Measurements from ENCODE around the gene PNRC1.
A peak's percentile ranks its signal among the peaks of the same experiment; 100 is the strongest.
"Not testable (repeated sequence)": the region's sequence is repeated elsewhere in the genome, so short reads cannot be mapped to it uniquely, and the experiment has no call there.

Gene PNRC1

GRCh38 chr6:89111933-89112332 is 31.4 kb downstream of the PNRC1 start:
- DNase-seq: no peak

GRCh38 chr6:89116702-89117101 is 36.2 kb downstream of the PNRC1 start:
- DNase-seq: no peak

- DNase-seq: peak; percentile 57 to 87 (median 72)
These were observed 36.9 kb downstream of the PNRC1 start, which contains the start of gene SRSF12 for GRCh38 chr6:89117211-89118108. Gene SRSF12, minus strand, starts transcription at chr6:89118071. Its CDS starts 184 bp downstream, at chr6:89117887.

- no peak for DNase-seq
These were observed 38.4 kb downstream of the PNRC1 start for GRCh38 chr6:89118931-89119330.

- DNase-seq: no peak
These were observed 39.8 kb downstream of the PNRC1 start for GRCh38 chr6:89120371-89120770.

GRCh38 chr6:89121934-89122333 is 41.4 kb downstream of the PNRC1 start:
- DNase-seq: no peak

GRCh38 chr6:89122625-89123024 is 42.1 kb downstream of the PNRC1 start:
- peak; percentile 26 to 44 (median 43) for DNase-seq

GRCh38 chr6:89128256-89128671 is 47.7 kb downstream of the PNRC1 start:
- DNase-seq: not testable (repeated sequence)

GRCh38 chr6:89131599-89131998 is 51.0 kb downstream of the PNRC1 start:
- no peak for DNase-seq

- peak; percentile 38 to 55 (median 53) for DNase-seq
These were observed 51.5 kb downstream of the PNRC1 start for GRCh38 chr6:89132057-89132456.

- no peak for DNase-seq
These were observed 53.4 kb downstream of the PNRC1 start for GRCh38 chr6:89133981-89134380.

- no peak for DNase-seq
These were observed 54.2 kb downstream of the PNRC1 start for GRCh38 chr6:89134723-89135122.

Data from suppressor macrophage treated with lipopolysaccharide for 1 hour (primary cell).